GM18519 (cell line): ENCODE data around the gene ZC3H7B.
A peak's percentile ranks its signal among the peaks of the same experiment; 100 is the strongest.
"Not testable (repeated sequence)": the region's sequence is repeated elsewhere in the genome, so short reads cannot be mapped to it uniquely, and the experiment has no call there.

Source experiments
- ATAC-seq: cut with Tn5 transposase; IDR thresholded peaks from one replicate; pipeline ENCODE4 v1.9.1; 2021; ENCODE audit warnings: mild to moderate bottlenecking, moderate library complexity; ENCODE audit not compliant: unreplicated experiment, low FRiP score

The ZC3H7B gene

GRCh38 chr22:41301085-41302020 is at the start of gene ZC3H7B:
ZC3H7B (plus strand) TSS chr22:41301525; CDS start chr22:41320661, 19,136 bp downstream.
- ATAC-seq = peak; percentile 69

GRCh38 chr22:41252365-41252764 is 49.0 kb upstream of the ZC3H7B start:
- ATAC-seq = no peak

GRCh38 chr22:41254230-41254629 is 47.1 kb upstream of the ZC3H7B start:
- no peak for ATAC-seq

GRCh38 chr22:41256254-41257253 is 44.8 kb upstream of the ZC3H7B start:
- no peak for ATAC-seq

- no peak for ATAC-seq
Measured at GRCh38 chr22:41257696-41258095, 43.6 kb upstream of the ZC3H7B start.

- ATAC-seq = not testable (repeated sequence)
Measured at GRCh38 chr22:41259756-41260155, 41.6 kb upstream of the ZC3H7B start.

GRCh38 chr22:41260871-41261270 is 40.5 kb upstream of the ZC3H7B start:
- no peak for ATAC-seq

GRCh38 chr22:41261541-41262249 is 39.6 kb upstream of the ZC3H7B start:
- no peak for ATAC-seq

GRCh38 chr22:41262250-41262765 is 39.0 kb upstream of the ZC3H7B start:
- no peak for ATAC-seq

- no peak for ATAC-seq
Measured at GRCh38 chr22:41263704-41264103, 37.6 kb upstream of the ZC3H7B start.

- ATAC-seq = no peak
Measured at GRCh38 chr22:41264408-41264941, 36.9 kb upstream of the ZC3H7B start.

GRCh38 chr22:41267958-41268357 is 33.4 kb upstream of the ZC3H7B start:
- ATAC-seq = no peak

- no peak for ATAC-seq
Measured at GRCh38 chr22:41271787-41272186, 29.5 kb upstream of the ZC3H7B start.

GRCh38 chr22:41273128-41273527 is 28.2 kb upstream of the ZC3H7B start:
- no peak for ATAC-seq

GRCh38 chr22:41274856-41275255 is 26.5 kb upstream of the ZC3H7B start:
- no peak for ATAC-seq

GRCh38 chr22:41280065-41280464 is 21.3 kb upstream of the ZC3H7B start:
- ATAC-seq = no peak

- no peak for ATAC-seq
Measured at GRCh38 chr22:41280854-41281253, 20.5 kb upstream of the ZC3H7B start.

GRCh38 chr22:41284465-41284864 is 16.9 kb upstream of the ZC3H7B start:
- ATAC-seq = no peak

GRCh38 chr22:41285441-41285819 is 15.9 kb upstream of the ZC3H7B start:
- ATAC-seq = peak; percentile 14
